ENCODE data around the gene IFT57.

Gene IFT57

GRCh38 chr3:108215871-108216270 lies 6.4 kb downstream of the IFT57 start:
- DNase-seq, result no peak

- no peak for DNase-seq
These were observed 12.6 kb downstream of the IFT57 start for GRCh38 chr3:108209579-108209978.

GRCh38 chr3:108208831-108209230 lies 13.4 kb downstream of the IFT57 start:
- no peak for DNase-seq

- DNase-seq, result no peak
These were observed 19.4 kb downstream of the IFT57 start for GRCh38 chr3:108202834-108203233.

GRCh38 chr3:108202080-108202479 lies 20.1 kb downstream of the IFT57 start:
- DNase-seq, result no peak

- no peak for DNase-seq
These were observed 21.0 kb downstream of the IFT57 start for GRCh38 chr3:108201258-108201657.

- no peak for DNase-seq
These were observed 21.6 kb downstream of the IFT57 start for GRCh38 chr3:108200578-108200977.

GRCh38 chr3:108200024-108200423 lies 22.2 kb downstream of the IFT57 start:
- no peak for DNase-seq

- DNase-seq, result no peak
These were observed 30.8 kb downstream of the IFT57 start for GRCh38 chr3:108191394-108191793.

- DNase-seq, result no peak
These were observed 31.9 kb downstream of the IFT57 start for GRCh38 chr3:108190346-108190745.

- no peak for DNase-seq
These were observed 32.8 kb downstream of the IFT57 start for GRCh38 chr3:108189440-108189839.

GRCh38 chr3:108185536-108185935 lies 36.7 kb downstream of the IFT57 start:
- no peak for DNase-seq

- no peak for DNase-seq
These were observed 37.4 kb downstream of the IFT57 start for GRCh38 chr3:108184824-108185223.

GRCh38 chr3:108183971-108184370 lies 38.3 kb downstream of the IFT57 start:
- no peak for DNase-seq

- peak; percentile 22 to 43 for DNase-seq
These were observed 39.0 kb downstream of the IFT57 start for GRCh38 chr3:108183181-108183580.

GRCh38 chr3:108182339-108182738 lies 39.9 kb downstream of the IFT57 start:
- DNase-seq, result no peak

- DNase-seq, result no peak
These were observed 41.1 kb downstream of the IFT57 start for GRCh38 chr3:108181172-108181571.

GRCh38 chr3:108180194-108180593 lies 42.0 kb downstream of the IFT57 start:
- no peak for DNase-seq

GRCh38 chr3:108178676-108179075 lies 43.5 kb downstream of the IFT57 start:
- DNase-seq, result no peak

GRCh38 chr3:108177536-108177935 lies 44.7 kb downstream of the IFT57 start:
- peak; percentile 58 to 62 for DNase-seq

- DNase-seq, result no peak
These were observed 46.9 kb downstream of the IFT57 start for GRCh38 chr3:108175352-108175751.

GRCh38 chr3:108171106-108171505 lies 51.1 kb downstream of the IFT57 start:
- no peak for DNase-seq

- DNase-seq, result no peak
These were observed 57.8 kb downstream of the IFT57 start for GRCh38 chr3:108164391-108164790.

GRCh38 chr3:108159865-108160264 lies 62.4 kb downstream of the IFT57 start:
- no peak for DNase-seq

GRCh38 chr3:108159105-108159504 lies 63.1 kb downstream of the IFT57 start:
- DNase-seq, result no peak

GRCh38 chr3:108158251-108158650 lies 64.0 kb downstream of the IFT57 start:
- DNase-seq, result no peak

Data from AML-193 (cell line).